ENCODE measurements around the gene GFOD1.

Gene GFOD1
- long read RNA-seq, donor 1: 0 reads
- long read RNA-seq, donor 2: 0 reads
- long read RNA-seq, donor 3, full-length matches to known transcripts: 1 of 1 reads
- long read RNA-seq, donor 3, partial matches to known transcripts: 0 of 1 reads
- long read RNA-seq, donor 3, other reads (novel, unspliced or antisense): 0 of 1 reads
- long read RNA-seq, donor 4: 0 reads
- long read RNA-seq, donor 5, full-length matches to known transcripts: 1 of 1 reads
- long read RNA-seq, donor 5, partial matches to known transcripts: 0 of 1 reads
- long read RNA-seq, donor 5, other reads (novel, unspliced or antisense): 0 of 1 reads
- long read RNA-seq, donor 6, full-length matches to known transcripts: 1 of 1 reads
- long read RNA-seq, donor 6, partial matches to known transcripts: 0 of 1 reads
- long read RNA-seq, donor 6, other reads (novel, unspliced or antisense): 0 of 1 reads
- long read RNA-seq, donor 7, full-length matches to known transcripts: 1 of 1 reads
- long read RNA-seq, donor 7, partial matches to known transcripts: 0 of 1 reads
- long read RNA-seq, donor 7, other reads (novel, unspliced or antisense): 0 of 1 reads
- long read RNA-seq, donor 8, full-length matches to known transcripts: 1 of 1 reads
- long read RNA-seq, donor 8, partial matches to known transcripts: 0 of 1 reads
- long read RNA-seq, donor 8, other reads (novel, unspliced or antisense): 0 of 1 reads

- DNase-seq: peak; percentile 97
Observed at GRCh38 chr6:13487122-13488014, at the start of gene GFOD1. Gene GFOD1 (minus strand): TSS chr6:13487600. CDS start chr6:13486890, 710 bp downstream.

DNA sequence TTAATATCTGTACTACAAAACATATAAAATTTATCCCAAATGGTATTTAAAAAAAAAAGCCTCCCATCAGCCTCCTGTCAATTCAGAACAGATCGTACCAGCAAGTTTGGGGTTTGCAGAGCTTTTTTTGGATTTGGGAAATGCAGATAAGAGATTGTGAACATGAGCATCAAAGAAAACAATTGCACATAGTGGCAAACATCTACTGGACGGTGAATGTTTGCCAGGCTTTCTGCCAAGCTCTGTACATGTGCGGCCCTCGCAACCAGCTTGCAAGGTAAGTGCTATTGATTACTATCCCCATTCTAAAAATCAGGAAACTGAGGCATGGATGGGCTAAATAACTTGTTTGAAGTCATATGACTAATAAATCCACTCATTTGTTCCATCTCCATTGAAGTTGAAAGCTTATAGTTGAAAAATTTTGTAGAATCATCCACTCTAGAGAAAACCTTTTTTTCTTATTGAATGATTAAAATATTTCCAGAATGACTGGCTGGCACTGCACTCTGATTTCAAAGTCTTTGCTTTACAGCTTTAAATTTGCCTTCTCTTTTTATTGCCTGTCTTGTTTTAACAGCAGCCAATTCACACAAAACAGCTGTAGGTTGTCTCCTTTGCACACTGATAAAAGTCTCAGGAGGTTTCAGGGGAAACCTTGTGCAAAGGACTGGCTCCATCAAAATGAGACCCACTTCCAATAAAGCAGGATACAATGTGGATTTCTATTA is 49.6 kb upstream of the GFOD1 start:
- DNase-seq: no peak

DNA sequence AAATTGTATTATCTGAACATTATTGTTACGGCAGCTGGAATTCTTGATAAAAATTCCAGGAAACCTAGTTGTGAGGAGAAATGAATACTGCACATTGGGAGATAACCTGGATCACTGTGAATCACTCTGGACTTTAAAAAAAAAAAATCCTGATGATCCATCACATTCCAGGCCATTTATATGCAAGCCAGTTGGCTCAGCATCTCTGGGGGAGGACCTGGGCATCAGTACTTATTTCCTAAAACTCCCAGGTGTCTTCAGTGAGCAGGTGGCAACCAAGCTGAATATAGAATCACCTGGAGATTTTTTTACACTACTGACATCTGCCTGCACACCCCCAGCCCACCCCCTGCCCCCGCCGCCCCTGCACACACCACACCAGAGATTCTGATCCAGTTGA is 47.9 kb upstream of the GFOD1 start:
- DNase-seq: no peak

DNA sequence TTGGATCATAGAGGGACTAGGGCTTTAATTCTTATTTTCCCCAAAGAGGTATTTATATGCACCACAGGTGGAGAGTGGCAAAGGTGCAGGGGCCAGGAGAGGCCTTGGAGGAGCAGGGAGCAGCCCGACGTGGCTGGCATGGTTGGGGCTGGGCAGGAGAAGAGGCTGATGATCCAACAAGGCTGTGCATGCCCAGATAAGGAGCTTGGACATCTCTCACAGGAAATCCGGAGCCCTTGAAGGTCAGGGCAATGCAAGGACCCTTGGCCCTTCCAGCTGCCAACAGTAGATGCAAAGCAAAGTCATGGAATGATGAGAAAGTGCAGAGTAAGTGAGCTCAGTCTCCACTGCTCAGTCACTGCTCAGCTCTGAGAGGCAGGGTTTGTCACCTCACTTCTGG is 47.1 kb upstream of the GFOD1 start:
- DNase-seq: no peak

DNA sequence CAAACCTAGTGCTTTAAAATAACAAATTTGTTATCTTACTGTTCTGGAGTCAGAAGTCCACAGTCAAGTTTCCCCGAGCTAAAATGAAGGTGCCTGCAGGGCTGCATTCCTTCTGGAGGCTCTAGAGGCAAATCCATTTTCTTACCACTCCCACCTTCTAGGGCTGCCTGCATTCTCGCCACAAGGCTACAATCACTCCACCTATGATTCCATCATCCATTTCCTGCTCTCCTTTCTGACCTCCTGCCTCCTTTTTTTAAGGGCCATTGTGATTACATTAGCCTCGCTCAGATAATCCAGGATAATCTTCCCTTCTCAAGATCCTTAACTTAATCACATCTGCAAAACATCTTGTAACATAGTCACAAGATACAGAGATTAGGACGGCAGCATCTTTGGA is 44.6 kb upstream of the GFOD1 start:
- no peak for DNase-seq

DNA sequence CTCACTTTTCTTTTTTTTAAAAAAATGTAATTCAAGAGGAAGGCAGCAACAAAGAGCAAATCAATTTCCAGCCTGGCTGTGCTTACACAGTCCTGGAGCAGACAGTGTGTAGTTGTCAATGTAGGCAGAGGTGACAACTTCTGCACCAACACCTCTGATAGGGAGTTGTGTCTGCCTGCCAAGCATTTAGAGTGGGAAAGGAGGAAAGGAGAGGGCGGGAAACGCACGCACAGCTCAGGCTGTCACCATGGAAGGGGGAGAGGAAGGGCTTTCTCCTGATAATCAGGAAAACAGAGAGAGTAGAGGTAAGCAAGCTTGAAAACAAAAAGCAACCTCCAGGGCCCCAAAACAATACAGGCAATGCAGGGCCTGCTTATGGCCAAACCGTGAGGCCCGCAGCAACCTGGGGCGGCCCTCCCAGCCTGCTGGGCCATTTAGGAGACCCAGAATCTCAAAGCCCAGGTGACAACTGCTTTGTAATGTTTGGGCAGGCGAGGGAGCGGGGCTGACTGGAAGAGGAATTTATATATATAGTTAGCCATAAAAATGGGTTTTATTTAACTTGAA is 41.5 kb upstream of the GFOD1 start:
- no peak for DNase-seq

DNA sequence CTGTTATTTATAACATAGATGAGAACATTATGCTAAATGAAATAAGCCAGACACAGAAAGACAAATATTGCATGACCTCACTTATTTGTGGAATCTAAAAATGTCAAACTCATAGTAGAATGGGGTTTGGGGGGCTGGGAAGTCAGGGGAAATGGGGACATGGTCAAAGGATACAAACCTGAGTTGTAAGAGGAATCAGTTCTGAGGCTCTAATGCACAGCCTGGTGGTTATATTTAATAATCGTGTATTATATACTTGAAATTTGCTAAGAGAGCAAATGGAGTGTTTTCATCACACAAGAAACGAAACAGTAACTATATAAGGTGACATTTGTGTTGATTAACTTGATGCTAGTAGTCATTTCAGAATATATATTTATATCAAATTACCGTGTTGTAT is 40.8 kb upstream of the GFOD1 start:
- no peak for DNase-seq

DNA sequence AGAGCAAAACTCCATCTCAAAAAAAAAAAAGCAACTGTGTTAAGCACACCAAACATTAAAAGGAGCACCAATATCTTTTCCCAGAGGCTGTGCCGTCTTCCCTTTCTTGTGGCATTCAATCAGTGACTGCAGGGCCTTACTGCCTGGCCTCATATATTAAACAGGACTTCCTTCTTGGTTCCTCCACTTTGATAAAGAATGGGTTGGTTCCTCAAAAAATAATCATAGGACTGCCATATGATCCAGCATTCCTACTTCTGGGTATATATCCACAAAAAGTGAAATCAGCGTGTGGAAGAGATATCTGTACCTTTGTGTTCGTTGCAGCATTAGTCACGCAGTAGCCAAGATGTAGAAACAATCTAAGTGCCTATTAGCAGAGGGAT is 40.3 kb upstream of the GFOD1 start:
- no peak for DNase-seq

DNA sequence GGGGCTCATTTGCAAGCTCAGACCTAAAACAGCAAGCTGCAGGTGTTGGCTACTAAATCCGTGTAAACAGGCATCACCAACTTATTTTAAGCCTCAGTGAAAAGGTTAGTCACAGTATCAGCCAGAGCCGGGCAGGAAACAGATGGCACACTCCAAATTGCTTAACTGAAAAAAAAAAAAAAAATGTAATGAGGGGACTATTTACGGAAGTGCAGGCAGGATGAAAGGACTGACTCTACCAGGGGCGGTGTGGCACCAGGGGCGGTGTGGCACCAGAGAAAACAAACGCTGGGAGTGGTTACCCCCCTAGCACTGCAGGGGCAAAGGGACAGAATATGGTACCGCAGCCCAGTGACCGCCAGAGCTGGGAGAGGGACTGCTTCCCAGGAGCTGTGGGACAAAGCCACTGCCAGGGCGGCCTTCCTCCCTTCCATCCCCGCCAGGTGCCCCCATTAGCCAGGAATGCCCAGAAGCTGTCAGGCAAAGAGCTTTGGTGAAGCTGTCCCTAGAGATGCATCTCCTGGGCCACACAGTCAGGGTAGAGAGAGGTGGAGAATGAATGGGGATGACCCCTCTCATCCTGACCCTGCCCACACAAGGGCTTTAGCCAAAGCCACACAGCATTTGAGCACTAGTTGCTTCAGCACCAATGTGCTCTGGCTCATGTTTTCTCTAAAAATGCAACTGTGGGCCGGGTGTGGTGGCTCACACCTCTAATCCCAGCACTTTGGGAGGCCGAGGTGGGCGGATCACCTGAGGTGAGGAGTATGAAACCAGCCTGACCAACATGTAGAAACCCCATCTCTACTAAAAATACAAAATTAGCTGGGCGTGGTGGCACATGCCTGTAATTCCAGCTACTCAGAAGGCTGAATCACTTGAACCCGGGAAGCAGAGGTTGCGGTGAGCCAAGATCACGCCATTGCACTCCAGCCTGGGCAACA is 39.6 kb upstream of the GFOD1 start:
- no peak for DNase-seq

DNA sequence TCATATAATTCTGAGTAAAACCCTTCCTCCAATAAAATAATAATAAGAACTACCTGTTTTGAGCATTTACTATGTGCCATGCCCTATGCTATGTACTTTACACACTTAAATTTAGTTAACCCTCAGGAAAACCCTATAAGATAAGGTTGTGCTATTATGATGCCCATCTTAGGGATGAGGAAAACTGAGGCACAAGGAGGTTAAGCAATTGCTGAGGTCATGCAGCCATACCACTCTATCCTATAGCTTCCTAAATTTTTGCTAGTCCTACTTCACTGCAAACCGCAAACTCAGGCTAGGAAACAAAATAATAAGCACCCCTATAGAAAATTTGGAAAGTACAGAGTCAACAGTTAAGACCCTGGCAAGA is 38.9 kb upstream of the GFOD1 start:
- no peak for DNase-seq

GRCh38 chr6:13524801-13525508 is 37.6 kb upstream of the GFOD1 start:
- DNase-seq: no peak

GRCh38 chr6:13523826-13524622 is 36.6 kb upstream of the GFOD1 start:
- no peak for DNase-seq

DNA sequence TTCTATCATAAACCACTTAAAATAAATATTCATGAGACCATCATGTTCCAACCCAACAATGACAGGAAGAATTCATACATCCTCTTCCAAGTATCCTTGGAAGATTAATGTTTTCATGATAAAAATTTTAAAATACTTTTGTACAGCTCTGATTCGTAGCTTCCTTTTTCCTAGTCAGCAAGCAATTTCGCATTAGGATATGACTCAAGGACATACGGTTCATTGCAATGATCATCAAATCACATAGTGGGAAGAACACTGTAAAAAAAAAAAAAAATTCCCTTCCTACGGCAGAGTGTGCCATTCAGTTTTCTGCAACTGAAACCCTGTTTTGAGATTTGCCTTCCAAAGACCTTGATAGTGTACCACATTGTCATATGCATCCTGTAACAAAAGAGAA is 35.3 kb upstream of the GFOD1 start:
- DNase-seq: no peak

DNA sequence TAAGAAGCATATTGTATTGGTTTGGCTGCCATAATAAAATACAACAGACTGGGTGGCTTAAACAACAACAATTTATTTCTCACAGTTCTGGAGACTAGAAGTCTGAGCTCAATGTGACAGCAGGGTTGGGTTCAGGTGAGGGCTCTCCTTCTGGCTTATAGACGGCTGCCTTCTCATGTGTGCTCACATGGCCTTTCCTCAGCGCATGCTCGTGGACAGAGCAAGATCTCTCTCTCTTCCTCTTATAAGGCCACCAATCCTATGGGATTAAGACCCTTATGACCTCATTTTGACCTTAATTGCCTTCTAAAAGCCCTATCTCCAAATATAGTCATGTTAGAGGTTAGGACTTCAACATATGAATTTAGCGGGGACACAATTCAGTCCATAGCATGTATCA is 32.4 kb upstream of the GFOD1 start:
- no peak for DNase-seq

DNA sequence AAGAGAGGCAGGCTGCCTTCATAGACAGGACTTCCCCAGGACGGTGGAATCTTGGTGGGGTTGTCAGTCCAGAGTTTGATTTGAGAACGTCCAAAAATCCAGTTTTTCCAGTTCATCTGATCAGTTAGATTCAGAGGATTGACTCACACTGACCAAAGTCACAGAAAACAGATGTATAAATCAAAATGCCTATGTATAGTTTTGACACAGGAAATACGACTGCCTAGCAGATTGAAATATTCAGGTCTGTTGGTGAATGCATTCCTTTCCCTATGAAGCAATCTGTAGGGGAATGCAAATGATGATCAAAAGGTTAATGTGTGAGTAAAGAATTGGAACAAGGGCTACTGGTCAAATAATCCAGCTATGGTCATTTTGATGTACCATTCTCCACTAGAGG is 29.7 kb upstream of the GFOD1 start:
- no peak for DNase-seq

- no peak for DNase-seq
Observed at GRCh38 chr6:13515912-13516311, 28.5 kb upstream of the GFOD1 start.

GRCh38 chr6:13513626-13514502 is 26.5 kb upstream of the GFOD1 start:
- DNase-seq: no peak

GRCh38 chr6:13512900-13513299 is 25.5 kb upstream of the GFOD1 start:
- DNase-seq: no peak
